H9 (cell line): ENCODE measurements around the gene STRA6. TPM values are rescaled to one million over a fixed set of nuclear protein-coding genes. Genes with fewer than 3 reads are reported as not detected.
A peak's percentile ranks its signal among the peaks of the same experiment; 100 is the strongest.

Experiments used
- DNase-seq: peaks from one replicate; pipeline ENCODE4 v3.0.0-alpha.2; 2017
- H2AFZ ChIP-seq: one replicate; pipeline ENCODE4 v1.6.1; 2013; ENCODE audit warnings: mild to moderate bottlenecking, low read length, control low read depth, moderate library complexity
- H2AK5ac ChIP-seq: 2 replicates; pipeline ENCODE4 v1.6.1; 2013; ENCODE audit warnings: low read length, control low read depth, mixed read lengths; ENCODE audit not compliant: insufficient read length
- H2BK120ac ChIP-seq: one replicate; pipeline ENCODE4 v1.6.1; 2013; ENCODE audit warnings: low read depth, mild to moderate bottlenecking, low read length, control low read depth, inconsistent platforms; ENCODE audit not compliant: poor library complexity, severe bottlenecking
- H2BK12ac ChIP-seq: 2 replicates; pipeline ENCODE4 v1.6.1; 2013; ENCODE audit warnings: low read length, control low read depth, mixed read lengths, low read depth; ENCODE audit not compliant: insufficient read length
- H2BK15ac ChIP-seq: 2 replicates; pipeline ENCODE4 v1.6.1; 2013; ENCODE audit warnings: low read depth, low read length, control low read depth
- H2BK20ac ChIP-seq: one replicate; pipeline ENCODE4 v1.6.1; 2013; ENCODE audit warnings: low read depth, mild to moderate bottlenecking, low read length, control low read depth, inconsistent platforms; ENCODE audit not compliant: poor library complexity, severe bottlenecking
- H2BK5ac ChIP-seq: 2 replicates; pipeline ENCODE4 v1.6.1; 2013; ENCODE audit warnings: low read length, control low read depth, mixed read lengths; ENCODE audit not compliant: insufficient read length
- H3K14ac ChIP-seq: 2 replicates; pipeline ENCODE4 v1.6.1; 2013; ENCODE audit warnings: low read length, control low read depth; ENCODE audit not compliant: insufficient read depth
- H3K18ac ChIP-seq: 2 replicates; pipeline ENCODE4 v1.6.1; 2013; ENCODE audit warnings: low read depth, mild to moderate bottlenecking, mixed read lengths, low read length, control low read depth; ENCODE audit not compliant: insufficient read length
- H3K23ac ChIP-seq: 2 replicates; pipeline ENCODE4 v1.6.1; 2013; ENCODE audit warnings: low read length, control low read depth, mixed read lengths, low read depth; ENCODE audit not compliant: insufficient read length
- H3K23me2 ChIP-seq: 2 replicates; pipeline ENCODE4 v1.6.1; 2013; ENCODE audit warnings: low read depth, mild to moderate bottlenecking, mixed read lengths, low read length, control low read depth; ENCODE audit not compliant: insufficient read length, poor library complexity, severe bottlenecking
- H3K27ac ChIP-seq: 2 replicates; pipeline ENCODE4 v1.5.1; 2013; ENCODE audit warnings: low read length, control low read depth, mixed read lengths, low read depth; ENCODE audit not compliant: insufficient read length
- H3K27me3 ChIP-seq: 2 replicates; pipeline ENCODE4 v1.6.1; 2013; ENCODE audit warnings: low read length, control low read depth, inconsistent platforms; ENCODE audit not compliant: insufficient read depth
- H3K4ac ChIP-seq: 2 replicates; pipeline ENCODE4 v1.6.1; 2013; ENCODE audit warnings: low read depth, mild to moderate bottlenecking, control low read depth, inconsistent platforms, low read length, moderate library complexity
- H3K4me1 ChIP-seq: 2 replicates; pipeline ENCODE4 v1.6.1; 2013; ENCODE audit warnings: low read length, control low read depth, inconsistent platforms; ENCODE audit not compliant: insufficient read depth
- H3K4me2 ChIP-seq: 2 replicates; pipeline ENCODE4 v1.6.1; 2013; ENCODE audit warnings: low read length, control low read depth, mixed read lengths; ENCODE audit not compliant: insufficient read length, insufficient read depth
- H3K56ac ChIP-seq: 2 replicates; pipeline ENCODE4 v1.6.1; 2013; ENCODE audit warnings: low read depth, mild to moderate bottlenecking, mixed read lengths, low read length, control low read depth; ENCODE audit not compliant: insufficient read length
- H3K79me1 ChIP-seq: 2 replicates; pipeline ENCODE4 v1.6.1; 2013; ENCODE audit warnings: low read depth, mild to moderate bottlenecking, moderate library complexity, low read length, control low read depth, inconsistent platforms; ENCODE audit not compliant: insufficient read depth, poor library complexity, severe bottlenecking
- H3K79me2 ChIP-seq: 2 replicates; pipeline ENCODE4 v1.6.1; 2013; ENCODE audit warnings: low read length, control low read depth, inconsistent platforms; ENCODE audit not compliant: insufficient read depth
- H3K9ac ChIP-seq: 2 replicates; pipeline ENCODE4 v1.6.1; 2013; ENCODE audit warnings: low read length, control low read depth, mixed read lengths; ENCODE audit not compliant: insufficient read length; ENCODE audit errors: extremely low read depth
- H3K9me3 ChIP-seq: one replicate; pipeline ENCODE4 v1.6.1; 2013; ENCODE audit warnings: low read depth, low read length, inconsistent platforms; ENCODE audit not compliant: control insufficient read depth
- H3T11ph ChIP-seq: one replicate; pipeline ENCODE4 v1.6.1; 2013; ENCODE audit warnings: mild to moderate bottlenecking, low read length, control low read depth, inconsistent platforms
- H4K20me1 ChIP-seq: one replicate; pipeline ENCODE4 v1.6.1; 2013; ENCODE audit not compliant: control insufficient read depth, insufficient read length, insufficient read depth
- H4K5ac ChIP-seq: 2 replicates; pipeline ENCODE4 v1.6.1; 2013; ENCODE audit warnings: low read depth, mild to moderate bottlenecking, mixed read lengths, low read length, control low read depth; ENCODE audit not compliant: insufficient read length
- H4K8ac ChIP-seq: replicated peaks from 2 replicates; pipeline ENCODE4 v1.6.1; 2013; ENCODE audit warnings: low read length, control low read depth, mixed read lengths, low read depth; ENCODE audit not compliant: insufficient read length
- H4K91ac ChIP-seq: 2 replicates; pipeline ENCODE4 v1.6.1; 2013; ENCODE audit warnings: low read depth, mild to moderate bottlenecking, moderate library complexity, mixed read lengths, low read length, control low read depth; ENCODE audit not compliant: insufficient read length
- H3K27ac Mint-ChIP-seq, 3 experiments: 2 replicates in 2 of 3; 3 replicates in 1 of 3; pipeline ENCODE4 v1.8.0; 2020 to 2021; ENCODE audit warnings: mixed read lengths in 3 of 3, mild to moderate bottlenecking in 1 of 3, moderate library complexity in 1 of 3
- H3K27me3 Mint-ChIP-seq: 2 replicates; pipeline ENCODE4 v1.8.0; 2021; ENCODE audit warnings: low read depth, mild to moderate bottlenecking, moderate library complexity, mixed read lengths
- H3K36me3 Mint-ChIP-seq, 3 experiments: 2 replicates in 2 of 3; 3 replicates in 1 of 3; pipeline ENCODE4 v1.8.0; 2020 to 2021; ENCODE audit warnings: low read depth in 3 of 3, mixed read lengths in 3 of 3; ENCODE audit not compliant: insufficient read depth in 1 of 3
- H3K4me1 Mint-ChIP-seq, 2 experiments: 2 replicates each; pipeline ENCODE4 v1.8.0; 2020; ENCODE audit warnings: mixed read lengths in 2 of 2
- H3K4me3 Mint-ChIP-seq, 2 experiments: 2 replicates in 1 of 2; 3 replicates in 1 of 2; pipeline ENCODE4 v1.8.0; 2020 to 2021; ENCODE audit warnings: mild to moderate bottlenecking in 2 of 2, mixed read lengths in 2 of 2, moderate library complexity in 1 of 2
- H3K9me3 Mint-ChIP-seq, 2 experiments: 2 replicates in 1 of 2; 3 replicates in 1 of 2; pipeline ENCODE4 v1.8.0; 2020; ENCODE audit warnings: mild to moderate bottlenecking in 2 of 2, mixed read lengths in 2 of 2, moderate library complexity in 1 of 2
- WGBS: extraction: QIAGEN DNeasy Blood & Tissue Kit; methylation state at CpG from one replicate; pipeline ENCODE4 v1.1.7; 2013; ENCODE audit warnings: missing lambda C conversion rate, low lambda C conversion rate, mixed read lengths; ENCODE audit not compliant: insufficient read length; ENCODE audit errors: extremely low coverage; 5-methylcytosine and 5-hydroxymethylcytosine counted together
- total RNA-seq: library from RNA; stranded (reverse); gene quantifications from 2 replicates; pipeline ENCODE4 v1.2.1, GENCODE V29; 2021
- TF ChIP-seq, protein P1 (sequence below): fragments of 200-600 bp; sonication (generic); conservative IDR thresholded peaks from 3 replicates; pipeline ENCODE4 v1.8.0; 2021; ENCODE audit warnings: antibody characterized with exemption, mild to moderate bottlenecking

The STRA6 gene
- total RNA-seq, 1 experiment from 2014 or later, result 12.8 TPM

DNA sequence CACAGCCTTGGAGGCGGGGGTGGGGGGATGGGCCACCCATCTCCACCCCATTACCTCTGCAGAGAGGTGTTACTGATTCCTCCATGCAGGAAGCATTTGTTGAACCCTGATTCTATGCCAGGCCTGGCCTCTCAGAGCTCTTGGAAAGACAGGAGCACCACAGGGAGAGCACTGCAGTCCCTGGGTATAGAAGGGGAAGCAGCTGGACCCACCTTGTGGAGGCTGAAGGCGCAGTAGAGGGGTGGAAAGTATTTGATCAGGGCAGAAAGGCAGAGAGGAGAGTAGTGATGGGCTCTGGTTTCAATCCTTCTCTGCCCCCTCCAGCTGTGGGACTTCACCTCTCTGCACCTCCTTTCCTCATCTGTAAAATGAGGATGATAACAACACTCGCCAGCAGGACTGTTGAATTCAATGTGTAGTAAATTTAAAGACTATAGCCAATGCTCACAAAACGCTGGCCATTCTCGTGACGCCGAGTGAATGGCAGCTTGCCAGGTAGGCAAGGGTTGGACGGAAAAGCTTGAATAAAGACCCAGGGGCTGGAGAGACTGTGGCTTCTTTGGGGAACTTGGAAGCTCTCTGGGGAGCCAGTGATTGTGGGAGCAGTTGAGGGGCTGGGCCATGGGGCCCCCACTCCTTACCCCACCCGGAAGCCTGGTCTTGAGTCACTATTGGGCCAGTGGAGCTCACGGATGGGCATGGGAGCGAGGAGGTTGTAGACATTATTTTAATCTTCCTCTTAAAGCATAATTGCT lies 25.6 kb upstream of the STRA6 start:
- no peak for DNase-seq
- Mint-ChIP-seq H3K4me1 (peaks cover 44 to 56% of the 10 kb centered on the region in 2 experiments), H3K4me3 (no peak overlapping the region), H3K27me3 (peaks cover 85% of the 10 kb centered on the region), H3K27ac (peak overlapping the region in 1 of 3 experiments; percentile 38; a peak in 1 of 7 replicates), H3K9me3 (peaks cover 0 to 2% of the 10 kb centered on the region in 2 experiments; a peak in 1 of 5 replicates), H3K36me3 (peaks cover 0 to 2% (median 0%) of the 10 kb centered on the region in 3 experiments; a peak in 1 of 7 replicates)
- H4K91ac ChIP-seq, result no peak overlapping the region
- H4K5ac ChIP-seq, result no peak overlapping the region
- no peak overlapping the region for H2BK5ac ChIP-seq
- TF ChIP-seq, protein P1, sequence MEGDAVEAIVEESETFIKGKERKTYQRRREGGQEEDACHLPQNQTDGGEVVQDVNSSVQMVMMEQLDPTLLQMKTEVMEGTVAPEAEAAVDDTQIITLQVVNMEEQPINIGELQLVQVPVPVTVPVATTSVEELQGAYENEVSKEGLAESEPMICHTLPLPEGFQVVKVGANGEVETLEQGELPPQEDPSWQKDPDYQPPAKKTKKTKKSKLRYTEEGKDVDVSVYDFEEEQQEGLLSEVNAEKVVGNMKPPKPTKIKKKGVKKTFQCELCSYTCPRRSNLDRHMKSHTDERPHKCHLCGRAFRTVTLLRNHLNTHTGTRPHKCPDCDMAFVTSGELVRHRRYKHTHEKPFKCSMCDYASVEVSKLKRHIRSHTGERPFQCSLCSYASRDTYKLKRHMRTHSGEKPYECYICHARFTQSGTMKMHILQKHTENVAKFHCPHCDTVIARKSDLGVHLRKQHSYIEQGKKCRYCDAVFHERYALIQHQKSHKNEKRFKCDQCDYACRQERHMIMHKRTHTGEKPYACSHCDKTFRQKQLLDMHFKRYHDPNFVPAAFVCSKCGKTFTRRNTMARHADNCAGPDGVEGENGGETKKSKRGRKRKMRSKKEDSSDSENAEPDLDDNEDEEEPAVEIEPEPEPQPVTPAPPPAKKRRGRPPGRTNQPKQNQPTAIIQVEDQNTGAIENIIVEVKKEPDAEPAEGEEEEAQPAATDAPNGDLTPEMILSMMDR, result no peak
- WGBS, result no CpG with 5 or more reads among the region's 11 CpGs
- H3K4ac ChIP-seq, result no peak overlapping the region
- H3K27ac ChIP-seq, result no peak overlapping the region
- no peak overlapping the region for H3K18ac ChIP-seq
- H2AK5ac ChIP-seq, result no peak overlapping the region
- no peak overlapping the region for H2AFZ ChIP-seq
- no peaks in the 10 kb centered on the region for H3K9me3 ChIP-seq
- H3K4me2 ChIP-seq, result no peak overlapping the region
- H4K8ac ChIP-seq, result no peak overlapping the region
- no peak overlapping the region for H3K23ac ChIP-seq
- H3K23me2 ChIP-seq, result peaks cover 5% of the 10 kb centered on the region
- H3K79me1 ChIP-seq, result no peaks in the 10 kb centered on the region
- H3K56ac ChIP-seq, result no peak overlapping the region
- no peak overlapping the region for H3K9ac ChIP-seq
- H3T11ph ChIP-seq, result no peak overlapping the region
- H3K4me1 ChIP-seq, result no peaks in the 10 kb centered on the region
- H2BK15ac ChIP-seq, result no peak overlapping the region
- no peaks in the 10 kb centered on the region for H4K20me1 ChIP-seq
- no peak overlapping the region for H2BK12ac ChIP-seq
- no peak overlapping the region for H3K14ac ChIP-seq
- H3K27me3 ChIP-seq, result peaks cover 8% of the 10 kb centered on the region; the same call in 1 of the 2 replicates
- no peak overlapping the region for H2BK20ac ChIP-seq
- H3K79me2 ChIP-seq, result no peaks in the 10 kb centered on the region
- H2BK120ac ChIP-seq, result no peak overlapping the region
